ENCODE data around the gene SUPT3H.

DNA sequence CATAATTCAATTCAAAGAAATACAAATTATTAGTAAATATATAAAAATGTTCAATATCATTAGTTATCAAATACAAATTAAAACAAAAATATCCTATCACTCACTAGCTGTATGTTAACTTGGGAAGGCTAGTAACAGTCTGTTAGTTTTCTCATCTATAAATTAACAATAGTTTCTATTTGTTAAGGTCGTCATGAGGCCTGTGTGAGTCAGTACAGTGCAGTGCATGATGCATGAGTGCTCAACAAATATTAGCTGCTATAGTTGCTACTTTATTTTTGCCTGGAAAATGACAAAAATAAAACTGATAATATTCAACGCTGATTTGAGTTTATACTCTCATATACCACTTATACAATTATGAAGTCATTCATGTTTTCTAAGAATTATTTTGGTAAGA is 451.2 kb downstream of the SUPT3H start:
- TF ChIP-seq, protein P1, sequence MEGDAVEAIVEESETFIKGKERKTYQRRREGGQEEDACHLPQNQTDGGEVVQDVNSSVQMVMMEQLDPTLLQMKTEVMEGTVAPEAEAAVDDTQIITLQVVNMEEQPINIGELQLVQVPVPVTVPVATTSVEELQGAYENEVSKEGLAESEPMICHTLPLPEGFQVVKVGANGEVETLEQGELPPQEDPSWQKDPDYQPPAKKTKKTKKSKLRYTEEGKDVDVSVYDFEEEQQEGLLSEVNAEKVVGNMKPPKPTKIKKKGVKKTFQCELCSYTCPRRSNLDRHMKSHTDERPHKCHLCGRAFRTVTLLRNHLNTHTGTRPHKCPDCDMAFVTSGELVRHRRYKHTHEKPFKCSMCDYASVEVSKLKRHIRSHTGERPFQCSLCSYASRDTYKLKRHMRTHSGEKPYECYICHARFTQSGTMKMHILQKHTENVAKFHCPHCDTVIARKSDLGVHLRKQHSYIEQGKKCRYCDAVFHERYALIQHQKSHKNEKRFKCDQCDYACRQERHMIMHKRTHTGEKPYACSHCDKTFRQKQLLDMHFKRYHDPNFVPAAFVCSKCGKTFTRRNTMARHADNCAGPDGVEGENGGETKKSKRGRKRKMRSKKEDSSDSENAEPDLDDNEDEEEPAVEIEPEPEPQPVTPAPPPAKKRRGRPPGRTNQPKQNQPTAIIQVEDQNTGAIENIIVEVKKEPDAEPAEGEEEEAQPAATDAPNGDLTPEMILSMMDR (conservative IDR thresholded peaks at IDR 0.05), result no peak
- no peak for TF ChIP-seq ZFX (IDR thresholded peaks at IDR 0.05)
